ENCODE measurements around the gene S100A9. TPM values are rescaled to one million over a fixed set of nuclear protein-coding genes. Genes with fewer than 3 reads are reported as not detected.

S100A9 gene
- total RNA-seq, 1 experiment from 2014 or later: 0.59 TPM

- Histone ChIP-seq H3K36me3 (ENCODE audit: control insufficient read depth in 1 of 2, insufficient read depth in 2 of 2, low read length in 2 of 2) (no peaks in the 10 kb centered on the region), H3K27me3 (ENCODE audit: insufficient read depth, low read length) (peaks cover 27% of the 10 kb centered on the region), H3K9me2 (ENCODE audit: insufficient read depth) (no peaks in the 10 kb centered on the region), H3K4me1 (ENCODE audit: control insufficient read depth in 1 of 2, insufficient read depth in 2 of 2, low read length in 2 of 2) (no peaks in the 10 kb centered on the region), H4K20me1 (ENCODE audit: insufficient read depth) (no peaks in the 10 kb centered on the region), H3K4me3 (replicated peaks in 1 of 2; ENCODE audit: low read depth in 1 of 2, low read length in 2 of 2) (no peak overlapping the region), H3K9me3 (ENCODE audit: control insufficient read depth in 1 of 2, insufficient read depth in 1 of 2, low read depth in 1 of 2, low read length in 2 of 2) (no peaks in the 10 kb centered on the region), H3K79me2 (ENCODE audit: insufficient read depth, low read length) (no peaks in the 10 kb centered on the region), H2AFZ (ENCODE audit: low read depth, low read length, poor library complexity, severe bottlenecking) (no peak overlapping the region), H3K27ac (ENCODE audit: low read depth, low read length) (no peak overlapping the region), H3K4me2 (ENCODE audit: low read length) (no peak overlapping the region), H3K9ac (ENCODE audit: low read length) (no peak overlapping the region)
- RAD21 ChIA-PET (ENCODE audit: low non-redundant PET in 1 of 2, low total read pairs in 2 of 2, uncharacterized antibody in 2 of 2, unreplicated experiment in 2 of 2): no interaction called here
- CTCF ChIA-PET: interaction anchor here (1.4 kb wide), 1 partner anchor 10 kb away, joined by 3 read pairs; no protein-coding TSS in a partner anchor
- TF ChIP-seq CTCF (IDR thresholded peaks at IDR 0.05 in 2 of 3, conservative IDR thresholded peaks at IDR 0.05 in 1 of 3; ENCODE audit: borderline replicate concordance in 1 of 3, insufficient read depth in 1 of 3, low read depth in 2 of 3, low read length in 2 of 3) (no peak), FOSL1 (IDR thresholded peaks at IDR 0.05; ENCODE audit: low read depth) (no peak), ZFX (IDR thresholded peaks at IDR 0.05) (no peak), CEBPB (IDR thresholded peaks at IDR 0.05; ENCODE audit: low read depth) (no peak), ZNF274 (IDR thresholded peaks at IDR 0.05; ENCODE audit: low read depth, low read length) (no peak), TCF7L2 (IDR thresholded peaks at IDR 0.05; ENCODE audit: borderline replicate concordance, extremely low read depth, insufficient read depth, insufficient read length) (no peak), ELF1 (IDR thresholded peaks at IDR 0.05; ENCODE audit: borderline replicate concordance, low read depth) (no peak)
- TF ChIP-seq, protein P1, sequence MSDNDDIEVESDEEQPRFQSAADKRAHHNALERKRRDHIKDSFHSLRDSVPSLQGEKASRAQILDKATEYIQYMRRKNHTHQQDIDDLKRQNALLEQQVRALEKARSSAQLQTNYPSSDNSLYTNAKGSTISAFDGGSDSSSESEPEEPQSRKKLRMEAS (IDR thresholded peaks at IDR 0.05): no peak
- POLR2A ChIA-PET: no interaction called here
- intact Hi-C loops (cut with micrococcal nuclease): no loop called here
- ATAC-seq: no peak
- BruUV-seq (replicated peaks): no TSS peak
- DNase-seq (ENCODE audit: low read depth, low spot score): no peak
Measured at GRCh38 chr1:153362187-153362775, 4.6 kb downstream of the S100A9 start.
